CD14-positive monocyte (primary cell): ENCODE measurements around the gene FOXO6. TPM values are rescaled to one million over a fixed set of nuclear protein-coding genes. Genes with fewer than 3 reads are reported as not detected.
A peak's percentile ranks its signal among the peaks of the same experiment; 100 is the strongest.

Experiments
- DNase-seq, 3 donors: peaks; one replicate each; pipeline ENCODE4 v3.0.0-alpha.2; 2011 to 2022
- H2AFZ ChIP-seq: 2 replicates; pipeline ENCODE4 v1.6.0; 2012; ENCODE audit warnings: mild to moderate bottlenecking, low read depth, low read length, inconsistent platforms; ENCODE audit not compliant: insufficient read depth, poor library complexity, severe bottlenecking
- H3K27ac ChIP-seq, 2 donors: 1 replicate in 1 of 2; 2 replicates in 1 of 2; pipeline ENCODE4 v1.5.1; 2012 to 2013; ENCODE audit warnings: low read length in 2 of 2, control low read depth in 1 of 2, inconsistent platforms in 1 of 2, low read depth in 1 of 2, mild to moderate bottlenecking in 1 of 2
- H3K27me3 ChIP-seq, 2 donors: one replicate each; pipeline versions ENCODE4 v1.6.0 to v1.6.1; 2011 to 2013; ENCODE audit warnings: low read length in 2 of 2; ENCODE audit not compliant: control insufficient read depth in 2 of 2, insufficient read depth in 2 of 2
- H3K36me3 ChIP-seq, 2 donors: replicated peaks in 1 of 2; 1 replicate in 1 of 2; 2 replicates in 1 of 2; pipeline versions ENCODE4 v1.5.1 to v1.6.1; 2012 to 2013; ENCODE audit warnings: low read length in 2 of 2, control low read depth in 1 of 2, inconsistent platforms in 1 of 2, mild to moderate bottlenecking in 1 of 2; ENCODE audit not compliant: insufficient read depth in 2 of 2, control insufficient read depth in 1 of 2
- H3K4me1 ChIP-seq, 2 donors: 1 replicate in 1 of 2; 2 replicates in 1 of 2; pipeline versions ENCODE4 v1.5.1 to v1.6.1; 2012 to 2013; ENCODE audit warnings: low read length in 2 of 2, control low read depth in 1 of 2, inconsistent platforms in 1 of 2, mild to moderate bottlenecking in 1 of 2, moderate library complexity in 1 of 2; ENCODE audit not compliant: insufficient read depth in 2 of 2, control insufficient read depth in 1 of 2
- H3K4me2 ChIP-seq: replicated peaks from 2 replicates; pipeline ENCODE3; 2012; ENCODE audit warnings: low read length, moderate library complexity, mild to moderate bottlenecking; ENCODE audit not compliant: poor library complexity, severe bottlenecking; ENCODE audit errors: extremely low read depth
- H3K4me3 ChIP-seq, 3 experiments: fragments of 200-600 bp in 1 of 3; sonication (generic) in 1 of 3; replicated peaks in 1 of 3; 1 replicate in 2 of 3; 2 replicates in 1 of 3; pipeline ENCODE4 v1.5.1; 2011 to 2013; ENCODE audit warnings: low read length in 3 of 3, mild to moderate bottlenecking in 3 of 3, control low read depth in 2 of 3, low read depth in 2 of 3, inconsistent platforms in 1 of 3, moderate library complexity in 1 of 3
- H3K79me2 ChIP-seq: 2 replicates; pipeline ENCODE4 v1.6.0; 2012; ENCODE audit warnings: mild to moderate bottlenecking, control low read depth, inconsistent platforms, low read length, moderate library complexity; ENCODE audit not compliant: insufficient read depth
- H3K9ac ChIP-seq: 2 replicates; pipeline ENCODE4 v1.6.0; 2017; ENCODE audit warnings: low read length, mild to moderate bottlenecking; ENCODE audit not compliant: insufficient read depth, poor library complexity, severe bottlenecking
- H3K9me3 ChIP-seq, 2 donors: replicated peaks in 1 of 2; 1 replicate in 1 of 2; 2 replicates in 1 of 2; pipeline versions ENCODE4 v1.5.1 to v1.6.1; 2012 to 2013; ENCODE audit warnings: low read length in 2 of 2, control low read depth in 1 of 2; ENCODE audit not compliant: control insufficient read depth in 1 of 2, insufficient read depth in 1 of 2
- H4K20me1 ChIP-seq: 2 replicates; pipeline ENCODE4 v1.6.0; 2012; ENCODE audit warnings: mild to moderate bottlenecking, low read length, control low read depth, moderate library complexity; ENCODE audit not compliant: insufficient read depth
- H3K27ac Mint-ChIP-seq, 7 donors: one replicate each; pipeline ENCODE4 v1.8.0; 2020; ENCODE audit warnings: mild to moderate bottlenecking in 7 of 7, mixed read lengths in 7 of 7, moderate library complexity in 6 of 7, inconsistent platforms in 2 of 7
- H3K27me3 Mint-ChIP-seq, 3 donors: one replicate each; pipeline ENCODE4 v1.8.0; 2021 to 2022; ENCODE audit warnings: low read depth in 3 of 3, mild to moderate bottlenecking in 3 of 3, mixed read lengths in 3 of 3, moderate library complexity in 3 of 3, inconsistent platforms in 1 of 3
- H3K36me3 Mint-ChIP-seq, 2 donors: one replicate each; pipeline ENCODE4 v1.8.0; 2020; ENCODE audit warnings: mixed read lengths in 2 of 2, inconsistent platforms in 1 of 2, mild to moderate bottlenecking in 1 of 2
- H3K4me1 Mint-ChIP-seq: one replicate; pipeline ENCODE4 v1.8.0; 2020; ENCODE audit warnings: mild to moderate bottlenecking, mixed read lengths
- H3K4me3 Mint-ChIP-seq, 2 donors: one replicate each; pipeline ENCODE4 v1.8.0; 2020; ENCODE audit warnings: mild to moderate bottlenecking in 2 of 2, mixed read lengths in 2 of 2, moderate library complexity in 1 of 2
- H3K9me3 Mint-ChIP-seq, 7 donors: one replicate each; pipeline ENCODE4 v1.8.0; 2020 to 2022; ENCODE audit warnings: mixed read lengths in 7 of 7, mild to moderate bottlenecking in 6 of 7, moderate library complexity in 6 of 7, inconsistent platforms in 2 of 7
- WGBS: methylation state at CpG from one replicate; pipeline ENCODE4 v1.1.5; 2013; ENCODE audit warnings: missing lambda C conversion rate; ENCODE audit not compliant: insufficient coverage; 5-methylcytosine and 5-hydroxymethylcytosine counted together
- intact Hi-C, 2 donors: fragments of 100-400 bp; cut with micrococcal nuclease; formaldehyde crosslinking; loops; one replicate each; pipeline versions ENCODE4 v1.15.0 to v1.15.1; 2023
- polyA plus RNA-seq, 3 donors: library from polyadenylated mRNA; depleted of rRNA in 1 of 3; unstranded in 2 of 3; stranded (reverse) in 1 of 3; fragments of 300-500 nt in 2 of 3; fragments of >200 nt in 1 of 3; fragmentation: Illumina TruSeq in 2 of 3; gene quantifications; 1 replicate in 2 of 3; 2 replicates in 1 of 3; pipeline ENCODE4 v1.2.3, GENCODE V29; 2012 to 2021
- TF ChIP-seq, protein P1 (sequence below): fragments of 200-600 bp; IDR thresholded peaks from one replicate; pipeline ENCODE4 v1.8.0; 2022; ENCODE audit warnings: antibody characterized with exemption, mild to moderate bottlenecking

Gene FOXO6
- polyA plus RNA-seq, 3 donors = 0.05 TPM; not detected in 2

DNA sequence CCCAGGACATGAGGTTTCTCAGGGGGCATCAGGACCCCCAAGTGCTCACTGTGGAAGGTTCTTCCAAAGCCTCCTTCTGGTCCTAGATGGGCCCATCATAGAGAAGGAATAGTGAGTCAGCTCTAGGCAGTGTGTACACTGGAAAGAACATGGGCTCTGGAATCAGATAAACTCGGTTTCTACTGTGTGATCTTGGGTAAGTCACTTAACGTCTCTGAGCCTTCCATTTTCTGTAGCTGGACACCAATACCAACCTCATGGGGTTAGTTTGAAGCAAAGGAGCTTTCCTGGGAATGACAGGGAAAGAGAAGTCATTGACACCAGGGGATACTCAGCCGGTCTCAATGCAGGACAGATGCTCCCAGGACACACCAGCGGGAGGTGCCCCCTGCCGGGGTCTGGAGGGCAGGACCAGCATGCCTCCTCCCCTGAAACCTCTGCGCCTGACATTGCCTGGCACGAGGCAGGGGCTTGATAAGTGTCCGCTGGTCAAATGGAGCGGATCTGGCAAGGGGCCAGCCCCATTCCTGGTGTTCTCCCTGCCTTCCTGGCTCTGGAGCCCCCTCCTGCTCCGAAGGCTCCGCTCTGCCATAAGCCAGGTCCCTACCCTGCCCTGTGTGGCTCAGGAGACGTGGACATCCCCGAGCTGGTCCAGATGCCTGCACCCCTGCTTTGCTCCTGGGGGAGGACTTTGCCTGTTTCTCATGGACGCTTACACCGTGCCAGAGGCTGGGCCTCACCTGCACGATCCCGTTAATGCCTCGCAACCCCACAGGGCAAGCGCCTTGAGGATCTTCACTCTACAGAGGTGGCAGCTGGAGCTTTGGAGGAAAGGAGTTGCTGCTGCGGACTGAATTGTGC, 70.5 kb downstream of the FOXO6 start:
- Mint-ChIP-seq H3K27ac (peak overlapping the region in 1 of 7 donors; percentile 54), H3K4me3 (no peak overlapping the region), H3K9me3 (peaks cover 0 to 2% (median 0%) of the 10 kb centered on the region in 7 donors), H3K4me1 (peaks cover 53% of the 10 kb centered on the region), H3K36me3 (peaks cover 0 to 5% of the 10 kb centered on the region in 2 donors), H3K27me3 (peaks cover 17 to 28% (median 24%) of the 10 kb centered on the region in 3 donors)
- H3K36me3 ChIP-seq = no peaks in the 10 kb centered on the region
- TF ChIP-seq, protein P1, sequence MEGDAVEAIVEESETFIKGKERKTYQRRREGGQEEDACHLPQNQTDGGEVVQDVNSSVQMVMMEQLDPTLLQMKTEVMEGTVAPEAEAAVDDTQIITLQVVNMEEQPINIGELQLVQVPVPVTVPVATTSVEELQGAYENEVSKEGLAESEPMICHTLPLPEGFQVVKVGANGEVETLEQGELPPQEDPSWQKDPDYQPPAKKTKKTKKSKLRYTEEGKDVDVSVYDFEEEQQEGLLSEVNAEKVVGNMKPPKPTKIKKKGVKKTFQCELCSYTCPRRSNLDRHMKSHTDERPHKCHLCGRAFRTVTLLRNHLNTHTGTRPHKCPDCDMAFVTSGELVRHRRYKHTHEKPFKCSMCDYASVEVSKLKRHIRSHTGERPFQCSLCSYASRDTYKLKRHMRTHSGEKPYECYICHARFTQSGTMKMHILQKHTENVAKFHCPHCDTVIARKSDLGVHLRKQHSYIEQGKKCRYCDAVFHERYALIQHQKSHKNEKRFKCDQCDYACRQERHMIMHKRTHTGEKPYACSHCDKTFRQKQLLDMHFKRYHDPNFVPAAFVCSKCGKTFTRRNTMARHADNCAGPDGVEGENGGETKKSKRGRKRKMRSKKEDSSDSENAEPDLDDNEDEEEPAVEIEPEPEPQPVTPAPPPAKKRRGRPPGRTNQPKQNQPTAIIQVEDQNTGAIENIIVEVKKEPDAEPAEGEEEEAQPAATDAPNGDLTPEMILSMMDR = no peak
- no peak overlapping the region for H3K4me2 ChIP-seq
- no peaks in the 10 kb centered on the region for H3K9me3 ChIP-seq
- no peak for DNase-seq
- intact Hi-C loops = loop anchor here (1.0 to 2.0 kb wide), 2 partner anchors 163 to 165 kb away; no protein-coding TSS in a partner anchor
- no peaks in the 10 kb centered on the region for H3K79me2 ChIP-seq
- no peak overlapping the region for H3K4me3 ChIP-seq
- H4K20me1 ChIP-seq = no peaks in the 10 kb centered on the region
- H2AFZ ChIP-seq = no peak overlapping the region
- H3K27me3 ChIP-seq = peaks cover 0 to 5% of the 10 kb centered on the region in 2 donors
- H3K4me1 ChIP-seq = peaks cover 40 to 49% of the 10 kb centered on the region in 2 donors
- 98% methylated on average over 11 of the region's 20 CpGs for WGBS
- no peak overlapping the region for H3K9ac ChIP-seq
- H3K27ac ChIP-seq = no peak overlapping the region

Other genes starting within 250 kb of the FOXO6 start
- gene SCMH1, start 119.1 kb upstream of the FOXO6 start, polyA plus RNA-seq = 10 to 100 TPM in 1 of 3 donors, under 1 TPM in 2; 0.66 to 12.7 (median 0.74) TPM
- gene EDN2, start 123.2 kb downstream of the FOXO6 start, polyA plus RNA-seq = not detected